ENCODE measurements around the gene SPTLC1. TPM values are rescaled to one million over a fixed set of nuclear protein-coding genes. Genes with fewer than 3 reads are reported as not detected.
"Not testable (repeated sequence)": the region's sequence is repeated elsewhere in the genome, so short reads cannot be mapped to it uniquely, and the experiment has no call there.

Gene SPTLC1
- total RNA-seq, 4 donors from 2014 or later: 105 to 115 (median 109) TPM

- WGBS: 74% methylated on average over 7 of the region's 19 CpGs
- no peaks in the 10 kb centered on the region for H3K9me3 ChIP-seq
- no peak overlapping the region for H3K27ac ChIP-seq
- no peak for DNase-seq (ENCODE audit: low spot score in 2 of 2)
- H3K36me3 ChIP-seq: no peaks in the 10 kb centered on the region
- H3K4me1 ChIP-seq: peaks cover 25% of the 10 kb centered on the region
- peaks cover 3% of the 10 kb centered on the region for H3K27me3 ChIP-seq
- H3K4me3 ChIP-seq: no peak overlapping the region
- TF ChIP-seq CTCF (IDR thresholded peaks at IDR 0.05) (no peak), POLR2AphosphoS5 (IDR thresholded peaks at IDR 0.05) (no peak), POLR2A (IDR thresholded peaks at IDR 0.05) (no peak), EP300 (IDR thresholded peaks at IDR 0.05) (no peak)
Measured at GRCh38 chr9:92136184-92136858, 21.1 kb upstream of the SPTLC1 start.

GRCh38 chr9:92135576-92135975, 20.4 kb upstream of the SPTLC1 start:
- Histone ChIP-seq H3K27ac (no peak overlapping the region), H3K36me3 (no peaks in the 10 kb centered on the region), H3K9me3 (no peaks in the 10 kb centered on the region), H3K4me1 (peaks cover 17% of the 10 kb centered on the region), H3K27me3 (no peaks in the 10 kb centered on the region), H3K4me3 (no peak overlapping the region)
- WGBS: 88% methylated on average over 5 of the region's 7 CpGs
- DNase-seq (ENCODE audit: low spot score in 2 of 2): no peak
- TF ChIP-seq EP300 (IDR thresholded peaks at IDR 0.05): no peak
- no peak for TF ChIP-seq CTCF (IDR thresholded peaks at IDR 0.05)
- no peak for TF ChIP-seq POLR2AphosphoS5 (IDR thresholded peaks at IDR 0.05)
- no peak for TF ChIP-seq POLR2A (IDR thresholded peaks at IDR 0.05)

GRCh38 chr9:92133949-92134604, 18.9 kb upstream of the SPTLC1 start:
- Histone ChIP-seq H3K4me3 (peak overlapping the region; percentile 19), H3K36me3 (no peaks in the 10 kb centered on the region), H3K9me3 (no peaks in the 10 kb centered on the region), H3K27me3 (no peaks in the 10 kb centered on the region), H3K27ac (no peak overlapping the region), H3K4me1 (peaks cover 12% of the 10 kb centered on the region)
- 6% methylated on average over 13 of the region's 19 CpGs for WGBS
- DNase-seq (ENCODE audit: low spot score in 2 of 2): peak; percentile 84 to 90
- no peak for TF ChIP-seq EP300 (IDR thresholded peaks at IDR 0.05)
- TF ChIP-seq CTCF (IDR thresholded peaks at IDR 0.05): peak; percentile 57 to 98

- H3K36me3 ChIP-seq; H3K9me3 ChIP-seq; H3K27ac ChIP-seq; H3K27me3 ChIP-seq; H3K4me3 ChIP-seq; DNase-seq (ENCODE audit: low spot score in 2 of 2): not testable (repeated sequence)
- H3K4me1 ChIP-seq: peaks cover 12% of the 10 kb centered on the region
- WGBS: 86% methylated on average over 1 of the region's 1 CpG
Measured at GRCh38 chr9:92132913-92133312, 17.7 kb upstream of the SPTLC1 start.

- WGBS: no CpG with 5 or more reads among the region's 1 CpG
- Histone ChIP-seq H3K4me3 (no peak overlapping the region), H3K9me3 (no peaks in the 10 kb centered on the region), H3K27me3 (no peaks in the 10 kb centered on the region), H3K4me1 (peaks cover 12% of the 10 kb centered on the region), H3K27ac (no peak overlapping the region), H3K36me3 (no peaks in the 10 kb centered on the region)
- no peak for TF ChIP-seq POLR2AphosphoS5 (IDR thresholded peaks at IDR 0.05)
- TF ChIP-seq POLR2A (IDR thresholded peaks at IDR 0.05): no peak
- TF ChIP-seq CTCF (IDR thresholded peaks at IDR 0.05): no peak
- no peak for TF ChIP-seq EP300 (IDR thresholded peaks at IDR 0.05)
- no peak for DNase-seq (ENCODE audit: low spot score in 2 of 2)
Measured at GRCh38 chr9:92132501-92132900, 17.3 kb upstream of the SPTLC1 start.
